NCI-H345 (cell line): ENCODE results near the gene CRADD.
"Not testable (repeated sequence)": the region's sequence is repeated elsewhere in the genome, so short reads cannot be mapped to it uniquely, and the experiment has no call there.

Experiments
- DNase-seq: peaks from one replicate; lab custom pipeline; 2025; lab: John Stamatoyannopoulos, UW

CRADD gene

GRCh38 chr12:93844164-93844784, 167.1 kb downstream of the CRADD start:
- DNase-seq, result no peak

GRCh38 chr12:93846936-93847516, 169.9 kb downstream of the CRADD start:
- no peak for DNase-seq

- no peak for DNase-seq
Observed at GRCh38 chr12:93847517-93848474, 170.6 kb downstream of the CRADD start.

- DNase-seq, result no peak
Observed at GRCh38 chr12:93848523-93849101, 171.4 kb downstream of the CRADD start.

GRCh38 chr12:93849946-93850345, 172.8 kb downstream of the CRADD start:
- no peak for DNase-seq

GRCh38 chr12:93850481-93851256, 173.5 kb downstream of the CRADD start:
- no peak for DNase-seq

GRCh38 chr12:93851257-93851671, 174.1 kb downstream of the CRADD start:
- no peak for DNase-seq

GRCh38 chr12:93852173-93852591, 175.0 kb downstream of the CRADD start:
- DNase-seq, result peak; percentile 15

- no peak for DNase-seq
Observed at GRCh38 chr12:93853698-93854478, 176.7 kb downstream of the CRADD start.

- DNase-seq, result no peak
Observed at GRCh38 chr12:93855261-93855660, 178.1 kb downstream of the CRADD start.

GRCh38 chr12:93856611-93857010, 179.4 kb downstream of the CRADD start:
- DNase-seq, result no peak

- DNase-seq, result no peak
Observed at GRCh38 chr12:93857279-93857938, 180.2 kb downstream of the CRADD start.

GRCh38 chr12:93857991-93858447, 180.8 kb downstream of the CRADD start:
- DNase-seq, result peak; percentile 52

- no peak for DNase-seq
Observed at GRCh38 chr12:93860668-93861373, 183.6 kb downstream of the CRADD start.

GRCh38 chr12:93862424-93862823, 185.2 kb downstream of the CRADD start:
- DNase-seq, result no peak

- no peak for DNase-seq
Observed at GRCh38 chr12:93865751-93866150, 188.6 kb downstream of the CRADD start.

GRCh38 chr12:93868771-93869170, 191.6 kb downstream of the CRADD start:
- no peak for DNase-seq

- DNase-seq, result no peak
Observed at GRCh38 chr12:93870020-93870795, 193.0 kb downstream of the CRADD start.

- not testable (repeated sequence) for DNase-seq
Observed at GRCh38 chr12:93871566-93871965, 194.4 kb downstream of the CRADD start.
